ENCODE data around the gene MYMK.
A peak's percentile ranks its signal among the peaks of the same experiment; 100 is the strongest.

MYMK gene

DNA sequence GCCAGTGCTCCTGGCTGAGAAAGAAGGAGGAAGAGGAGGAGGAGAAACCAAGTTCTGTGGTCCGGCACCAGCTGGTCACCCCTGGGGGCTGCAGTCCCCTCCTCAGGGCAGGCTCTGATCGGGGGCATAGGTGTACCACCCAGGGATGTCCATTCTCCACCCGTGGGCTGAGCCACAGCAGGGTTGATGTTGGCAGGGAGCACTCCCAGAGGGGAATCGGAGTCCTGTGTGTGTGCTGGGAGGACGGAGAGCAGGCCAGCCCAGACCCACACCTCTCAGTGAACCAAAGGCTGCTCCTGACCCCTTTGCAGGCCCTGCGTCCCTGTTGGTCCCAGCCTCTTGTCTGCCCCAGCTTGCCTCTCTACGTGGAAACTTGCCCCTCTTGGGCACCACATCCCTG, 5.1 kb upstream of the MYMK start:
- H3K4me1 Mint-ChIP-seq: peaks cover 78% of the 10 kb centered on the region
- H3K9me3 Mint-ChIP-seq: no peaks in the 10 kb centered on the region
- no peak overlapping the region for H3K27ac Mint-ChIP-seq

GRCh38 chr9:133529457-133529856, 4.7 kb upstream of the MYMK start:
- Mint-ChIP-seq H3K9me3 (no peaks in the 10 kb centered on the region), H3K4me1 (peaks cover 82% of the 10 kb centered on the region), H3K27ac (no peak overlapping the region), H3K4me3 (no peak overlapping the region), H3K36me3 (ENCODE audit: low read depth) (no peaks in the 10 kb centered on the region), H3K27me3 (ENCODE audit: low read depth, poor library complexity) (peaks cover 9% of the 10 kb centered on the region)
- TF ChIP-seq CTCF (IDR thresholded peaks at IDR 0.05): no peak
- no peak for DNase-seq

More for the DNA sequence above, 5.1 kb upstream of the MYMK start:
- H3K36me3 Mint-ChIP-seq (ENCODE audit: low read depth): no peaks in the 10 kb centered on the region
- H3K4me3 Mint-ChIP-seq: no peak overlapping the region
- peaks cover 9% of the 10 kb centered on the region for H3K27me3 Mint-ChIP-seq (ENCODE audit: low read depth, poor library complexity)
- DNase-seq: no peak
- no peak for TF ChIP-seq CTCF (IDR thresholded peaks at IDR 0.05)

DNA sequence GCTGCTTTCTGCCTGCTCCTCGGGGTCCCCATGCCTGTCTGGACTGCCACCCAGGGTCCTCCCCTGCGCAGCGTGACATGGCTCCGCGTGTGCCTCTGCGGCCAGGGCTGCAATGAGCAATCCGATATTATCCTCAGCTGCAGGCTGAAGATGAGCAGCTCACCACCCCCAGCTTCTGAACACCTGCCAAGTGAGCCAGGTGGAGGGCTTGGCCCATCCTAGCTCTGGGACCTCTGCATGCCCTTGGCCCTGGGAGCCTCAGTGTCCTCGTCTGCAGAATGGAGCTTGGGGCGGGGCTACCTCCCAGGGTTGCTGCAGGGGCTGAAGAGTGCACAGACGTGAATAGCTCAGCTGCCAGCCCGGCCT, 4.1 kb upstream of the MYMK start:
- DNase-seq: no peak
- Mint-ChIP-seq H3K4me1 (peaks cover 84% of the 10 kb centered on the region), H3K27ac (no peak overlapping the region), H3K9me3 (no peaks in the 10 kb centered on the region), H3K36me3 (ENCODE audit: low read depth) (no peaks in the 10 kb centered on the region), H3K27me3 (ENCODE audit: low read depth, poor library complexity) (peaks cover 6% of the 10 kb centered on the region), H3K4me3 (no peak overlapping the region)
- TF ChIP-seq CTCF (IDR thresholded peaks at IDR 0.05): no peak

GRCh38 chr9:133528001-133528875, 3.5 kb upstream of the MYMK start:
- H3K36me3 Mint-ChIP-seq (ENCODE audit: low read depth): no peaks in the 10 kb centered on the region
- no peak for TF ChIP-seq CTCF (IDR thresholded peaks at IDR 0.05)
- no peak overlapping the region for H3K4me3 Mint-ChIP-seq
- DNase-seq: no peak
- no peaks in the 10 kb centered on the region for H3K9me3 Mint-ChIP-seq
- no peak overlapping the region for H3K27ac Mint-ChIP-seq
- peaks cover 6% of the 10 kb centered on the region for H3K27me3 Mint-ChIP-seq (ENCODE audit: low read depth, poor library complexity)
- peaks cover 85% of the 10 kb centered on the region for H3K4me1 Mint-ChIP-seq

- TF ChIP-seq CTCF (IDR thresholded peaks at IDR 0.05): no peak
- H3K9me3 Mint-ChIP-seq: no peaks in the 10 kb centered on the region
- peaks cover 6% of the 10 kb centered on the region for H3K27me3 Mint-ChIP-seq (ENCODE audit: low read depth, poor library complexity)
- peak overlapping the region; percentile 26 for H3K4me3 Mint-ChIP-seq
- H3K4me1 Mint-ChIP-seq: peaks cover 85% of the 10 kb centered on the region
- no peaks in the 10 kb centered on the region for H3K36me3 Mint-ChIP-seq (ENCODE audit: low read depth)
- no peak overlapping the region for H3K27ac Mint-ChIP-seq
- DNase-seq: peak; percentile 56
These were observed 2.7 kb upstream of the MYMK start for GRCh38 chr9:133527444-133527920.

All from nephron progenitor cell (in vitro differentiated cells).